WTC11 (cell line): ENCODE data around the gene CAPRIN2.

Experiments used
- ELF4 ChIP-seq: sonication (generic); formaldehyde crosslinking; IDR thresholded peaks from 2 replicates; pipeline ENCODE4 v1.8.1; 2022; ENCODE audit warnings: low read depth, mild to moderate bottlenecking, moderate library complexity, missing genetic modification reagents
- FOXJ3 ChIP-seq: sonication (generic); formaldehyde crosslinking; IDR thresholded peaks from 2 replicates; pipeline ENCODE4 v1.9.0; 2021; ENCODE audit warnings: missing genetic modification reagents, mild to moderate bottlenecking, borderline replicate concordance
- FOXP1 ChIP-seq: sonication (generic); formaldehyde crosslinking; IDR thresholded peaks from 2 replicates; pipeline ENCODE4 v1.8.0; 2022; ENCODE audit warnings: missing genetic modification reagents, mild to moderate bottlenecking, moderate library complexity, borderline replicate concordance
- RELA ChIP-seq: sonication (generic); formaldehyde crosslinking; IDR thresholded peaks from 2 replicates; pipeline ENCODE4 v1.8.1; 2022; ENCODE audit warnings: missing genetic modification reagents, mild to moderate bottlenecking, borderline replicate concordance
- SOX15 ChIP-seq: fragments of 250-450 bp; sonication (Bioruptor Pico); IDR thresholded peaks from 2 replicates; pipeline ENCODE4 v1.9.0; 2021; ENCODE audit warnings: mild to moderate bottlenecking
- ZNF121 ChIP-seq: sonication (generic); formaldehyde crosslinking; IDR thresholded peaks from 2 replicates; pipeline ENCODE4 v1.8.0; 2023; ENCODE audit warnings: missing genetic modification reagents
- TF ChIP-seq, protein P1 (sequence below): fragments of 200-600 bp; IDR thresholded peaks from 2 replicates; pipeline ENCODE4 v1.8.0; 2022; ENCODE audit warnings: antibody characterized with exemption
- TF ChIP-seq, protein P2 (sequence below): sonication (generic); formaldehyde crosslinking; IDR thresholded peaks from 2 replicates; pipeline ENCODE4 v1.8.1; 2023; ENCODE audit warnings: mild to moderate bottlenecking, missing genetic modification reagents

DNA sequence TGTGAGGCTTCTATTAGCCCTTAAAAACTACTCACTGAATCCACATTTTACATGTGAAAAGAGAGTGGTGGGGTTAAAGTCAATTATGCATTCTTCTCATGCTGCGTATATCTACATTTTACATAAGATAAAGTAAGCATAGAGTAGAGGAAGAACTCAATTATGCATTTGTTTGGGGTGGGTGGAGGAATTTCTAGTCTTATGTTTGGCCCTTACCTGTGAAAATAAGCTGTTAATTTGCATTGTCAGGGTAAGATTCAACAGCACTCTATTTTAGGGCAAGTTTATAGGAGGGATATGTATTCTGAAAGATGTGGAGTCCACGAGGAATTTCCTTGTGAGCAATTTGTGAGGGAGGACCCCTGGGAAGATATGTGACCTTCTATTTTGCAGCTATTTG, 30.9 kb upstream of the CAPRIN2 start:
- TF ChIP-seq, protein P1, sequence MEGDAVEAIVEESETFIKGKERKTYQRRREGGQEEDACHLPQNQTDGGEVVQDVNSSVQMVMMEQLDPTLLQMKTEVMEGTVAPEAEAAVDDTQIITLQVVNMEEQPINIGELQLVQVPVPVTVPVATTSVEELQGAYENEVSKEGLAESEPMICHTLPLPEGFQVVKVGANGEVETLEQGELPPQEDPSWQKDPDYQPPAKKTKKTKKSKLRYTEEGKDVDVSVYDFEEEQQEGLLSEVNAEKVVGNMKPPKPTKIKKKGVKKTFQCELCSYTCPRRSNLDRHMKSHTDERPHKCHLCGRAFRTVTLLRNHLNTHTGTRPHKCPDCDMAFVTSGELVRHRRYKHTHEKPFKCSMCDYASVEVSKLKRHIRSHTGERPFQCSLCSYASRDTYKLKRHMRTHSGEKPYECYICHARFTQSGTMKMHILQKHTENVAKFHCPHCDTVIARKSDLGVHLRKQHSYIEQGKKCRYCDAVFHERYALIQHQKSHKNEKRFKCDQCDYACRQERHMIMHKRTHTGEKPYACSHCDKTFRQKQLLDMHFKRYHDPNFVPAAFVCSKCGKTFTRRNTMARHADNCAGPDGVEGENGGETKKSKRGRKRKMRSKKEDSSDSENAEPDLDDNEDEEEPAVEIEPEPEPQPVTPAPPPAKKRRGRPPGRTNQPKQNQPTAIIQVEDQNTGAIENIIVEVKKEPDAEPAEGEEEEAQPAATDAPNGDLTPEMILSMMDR: no peak
- TF ChIP-seq RELA (CRISPR knock-in tag): no peak
- TF ChIP-seq, protein P2, sequence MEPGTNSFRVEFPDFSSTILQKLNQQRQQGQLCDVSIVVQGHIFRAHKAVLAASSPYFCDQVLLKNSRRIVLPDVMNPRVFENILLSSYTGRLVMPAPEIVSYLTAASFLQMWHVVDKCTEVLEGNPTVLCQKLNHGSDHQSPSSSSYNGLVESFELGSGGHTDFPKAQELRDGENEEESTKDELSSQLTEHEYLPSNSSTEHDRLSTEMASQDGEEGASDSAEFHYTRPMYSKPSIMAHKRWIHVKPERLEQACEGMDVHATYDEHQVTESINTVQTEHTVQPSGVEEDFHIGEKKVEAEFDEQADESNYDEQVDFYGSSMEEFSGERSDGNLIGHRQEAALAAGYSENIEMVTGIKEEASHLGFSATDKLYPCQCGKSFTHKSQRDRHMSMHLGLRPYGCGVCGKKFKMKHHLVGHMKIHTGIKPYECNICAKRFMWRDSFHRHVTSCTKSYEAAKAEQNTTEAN (CRISPR knock-in tag): no peak
- no peak for TF ChIP-seq ZNF121
- no peak for TF ChIP-seq SOX15
- no peak for TF ChIP-seq ELF4
- TF ChIP-seq FOXJ3 (CRISPR knock-in tag): no peak
- no peak for TF ChIP-seq FOXP1 (CRISPR knock-in tag)
